Neural crest cell (in vitro differentiated cells): ENCODE measurements around the gene KCNE3. TPM values are rescaled to one million over a fixed set of nuclear protein-coding genes. Genes with fewer than 3 reads are reported as not detected.

Source experiments
- DNase-seq: peaks from one replicate; pipeline ENCODE4 v3.0.0; 2021; ENCODE audit warnings: low read depth, mixed read lengths, low spot score
- H3K27ac Mint-ChIP-seq: one replicate; pipeline ENCODE4 v1.8.0; 2021; ENCODE audit warnings: mild to moderate bottlenecking, mixed read lengths; ENCODE audit not compliant: unreplicated experiment
- H3K27me3 Mint-ChIP-seq: 2 replicates; pipeline ENCODE4 v1.8.0; 2021; ENCODE audit warnings: low read depth, mild to moderate bottlenecking, mixed read lengths
- H3K36me3 Mint-ChIP-seq: 2 replicates; pipeline ENCODE4 v1.8.0; 2021; ENCODE audit warnings: low read depth, mild to moderate bottlenecking, mixed read lengths
- H3K4me1 Mint-ChIP-seq: 2 replicates; pipeline ENCODE4 v1.8.0; 2021; ENCODE audit warnings: mixed read lengths
- H3K4me3 Mint-ChIP-seq: one replicate; pipeline ENCODE4 v1.8.0; 2021; ENCODE audit warnings: mild to moderate bottlenecking, mixed read lengths
- H3K9me3 Mint-ChIP-seq: 2 replicates; pipeline ENCODE4 v1.8.0; 2021; ENCODE audit warnings: mixed read lengths
- CTCF ChIP-seq: fragments of 200-600 bp; sonication (generic); conservative IDR thresholded peaks from 2 replicates; pipeline ENCODE4 v1.5.0; 2021; ENCODE audit warnings: antibody characterized with exemption, mild to moderate bottlenecking
- total RNA-seq: library from RNA; stranded (reverse); gene quantifications from 2 replicates; pipeline ENCODE4 v1.2.1, GENCODE V29; 2021

Gene KCNE3
- total RNA-seq, 1 donor from 2014 or later = 2.6 TPM

GRCh38 chr11:74470526-74470925 is 3.2 kb upstream of the KCNE3 start:
- Mint-ChIP-seq H3K36me3 (no peaks in the 10 kb centered on the region), H3K27me3 (peaks cover 17% of the 10 kb centered on the region), H3K9me3 (no peaks in the 10 kb centered on the region), H3K4me3 (no peak overlapping the region), H3K27ac (no peak overlapping the region), H3K4me1 (peaks cover 10% of the 10 kb centered on the region)
- DNase-seq = no peak
- TF ChIP-seq CTCF = no peak

GRCh38 chr11:74468936-74469335 is 1.6 kb upstream of the KCNE3 start:
- no peak for TF ChIP-seq CTCF
- no peaks in the 10 kb centered on the region for H3K9me3 Mint-ChIP-seq
- H3K36me3 Mint-ChIP-seq = no peaks in the 10 kb centered on the region
- DNase-seq = no peak
- no peak overlapping the region for H3K27ac Mint-ChIP-seq
- peaks cover 17% of the 10 kb centered on the region for H3K27me3 Mint-ChIP-seq
- peaks cover 10% of the 10 kb centered on the region for H3K4me1 Mint-ChIP-seq
- no peak overlapping the region for H3K4me3 Mint-ChIP-seq

- H3K27ac Mint-ChIP-seq = no peak overlapping the region
- peak overlapping the region; percentile 73 for H3K4me3 Mint-ChIP-seq
- no peak for DNase-seq
- H3K36me3 Mint-ChIP-seq = no peaks in the 10 kb centered on the region
- peaks cover 10% of the 10 kb centered on the region for H3K4me1 Mint-ChIP-seq
- no peaks in the 10 kb centered on the region for H3K9me3 Mint-ChIP-seq
- TF ChIP-seq CTCF = no peak
- peaks cover 17% of the 10 kb centered on the region for H3K27me3 Mint-ChIP-seq
Measured at GRCh38 chr11:74468521-74468920, 1.2 kb upstream of the KCNE3 start.

- H3K27me3 Mint-ChIP-seq = peaks cover 17% of the 10 kb centered on the region
- DNase-seq = no peak
- peaks cover 10% of the 10 kb centered on the region for H3K4me1 Mint-ChIP-seq
- no peaks in the 10 kb centered on the region for H3K9me3 Mint-ChIP-seq
- H3K27ac Mint-ChIP-seq = peak overlapping the region; percentile 70
- TF ChIP-seq CTCF = no peak
- no peaks in the 10 kb centered on the region for H3K36me3 Mint-ChIP-seq
- H3K4me3 Mint-ChIP-seq = peak overlapping the region; percentile 73
Measured at GRCh38 chr11:74468058-74468457, 709 bp upstream of the KCNE3 start.

GRCh38 chr11:74465291-74465708 is 2.0 kb downstream of the KCNE3 start:
- Mint-ChIP-seq H3K36me3 (no peaks in the 10 kb centered on the region), H3K4me1 (peaks cover 10% of the 10 kb centered on the region), H3K9me3 (no peaks in the 10 kb centered on the region), H3K27ac (no peak overlapping the region), H3K27me3 (peaks cover 17% of the 10 kb centered on the region), H3K4me3 (no peak overlapping the region)
- no peak for TF ChIP-seq CTCF
- no peak for DNase-seq

GRCh38 chr11:74464746-74465145 is 2.6 kb downstream of the KCNE3 start:
- no peak for DNase-seq
- Mint-ChIP-seq H3K36me3 (no peaks in the 10 kb centered on the region), H3K9me3 (no peaks in the 10 kb centered on the region), H3K27ac (no peak overlapping the region), H3K27me3 (peaks cover 17% of the 10 kb centered on the region), H3K4me3 (no peak overlapping the region), H3K4me1 (peaks cover 10% of the 10 kb centered on the region)
- no peak for TF ChIP-seq CTCF
